Thyroid gland (tissue), 4 donors: Measurements from ENCODE around the gene PLXNA4.

ENCODE experiments used
- CTCF ChIP-seq, 6 experiments: fragments of 200-600 bp in 3 of 6; fragments of 450-650 bp in 3 of 6; sonication (generic) in 3 of 6; IDR thresholded peaks; one replicate each; pipeline ENCODE4 v1.5.1; 2016 to 2019; ENCODE audit warnings: antibody characterized with exemption in 6 of 6, mild to moderate bottlenecking in 2 of 6, inconsistent platforms in 1 of 6, moderate library complexity in 1 of 6
- POLR2A ChIP-seq, 2 donors: fragments of 450-650 bp; IDR thresholded peaks; one replicate each; pipeline ENCODE4 v1.6.1; 2017; ENCODE audit warnings: antibody characterized with exemption in 2 of 2, mild to moderate bottlenecking in 2 of 2, moderate library complexity in 1 of 2

GRCh38 chr7:132565441-132565840 is 10.8 kb downstream of the PLXNA4 start:
- TF ChIP-seq CTCF (IDR thresholded peaks at IDR 0.05) (no peak), POLR2A (IDR thresholded peaks at IDR 0.05) (no peak)
